ENCODE data around the gene CCNY.

Gene CCNY

DNA sequence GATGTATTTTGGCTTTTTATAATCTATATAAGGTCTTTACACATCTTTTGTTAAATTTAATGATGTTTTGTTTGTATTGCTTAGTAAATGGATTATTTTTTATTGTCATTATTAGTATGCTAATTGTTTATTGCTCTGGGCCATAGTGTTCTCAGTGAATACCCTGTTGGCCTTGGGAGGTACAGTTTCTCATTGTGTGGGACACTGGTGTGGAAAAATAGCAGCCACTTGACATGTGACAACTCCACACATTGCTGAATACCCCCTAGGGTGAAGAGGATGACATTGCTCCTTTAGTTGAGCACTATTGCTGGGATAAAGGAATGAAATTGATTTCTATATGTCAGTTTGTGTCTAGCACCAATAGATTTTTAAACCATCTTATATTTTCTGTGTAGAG is 130.9 kb downstream of the CCNY start:
- DNase-seq (ENCODE audit: low read depth in 2 of 3, low spot score in 2 of 3) = no peak

DNA sequence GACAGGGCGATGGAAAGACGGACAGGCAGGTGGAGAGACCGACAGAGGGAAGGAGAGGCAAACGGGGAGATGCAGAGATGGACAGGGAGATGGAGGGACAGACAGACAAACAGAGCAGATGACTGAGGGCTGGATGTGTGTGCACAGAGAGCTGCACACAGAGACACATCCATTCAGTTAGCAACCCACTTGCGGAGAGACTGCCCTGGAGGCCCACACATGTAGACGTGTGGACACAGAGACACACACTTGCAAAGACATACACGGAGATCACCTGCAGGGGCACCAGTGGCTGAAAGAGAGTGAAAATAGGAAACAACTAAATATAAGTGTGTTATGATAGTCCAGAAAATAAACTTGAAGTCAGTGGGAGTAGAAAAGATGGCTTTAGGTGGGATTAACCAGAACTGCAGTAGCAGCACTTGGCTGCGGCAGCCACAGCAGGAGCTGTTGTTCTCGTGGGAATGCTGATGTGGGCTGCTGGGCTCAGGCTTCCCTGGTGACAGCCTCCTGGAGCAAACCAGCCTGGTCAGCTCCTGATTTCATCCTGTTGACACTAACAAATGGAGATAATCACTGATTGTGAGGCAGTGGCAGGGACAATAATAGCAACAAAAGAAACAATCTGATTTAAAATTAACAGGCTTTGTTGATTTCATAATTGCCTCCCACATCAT is 134.1 kb downstream of the CCNY start:
- no peak for DNase-seq (ENCODE audit: low read depth in 2 of 3, low spot score in 2 of 3)

DNA sequence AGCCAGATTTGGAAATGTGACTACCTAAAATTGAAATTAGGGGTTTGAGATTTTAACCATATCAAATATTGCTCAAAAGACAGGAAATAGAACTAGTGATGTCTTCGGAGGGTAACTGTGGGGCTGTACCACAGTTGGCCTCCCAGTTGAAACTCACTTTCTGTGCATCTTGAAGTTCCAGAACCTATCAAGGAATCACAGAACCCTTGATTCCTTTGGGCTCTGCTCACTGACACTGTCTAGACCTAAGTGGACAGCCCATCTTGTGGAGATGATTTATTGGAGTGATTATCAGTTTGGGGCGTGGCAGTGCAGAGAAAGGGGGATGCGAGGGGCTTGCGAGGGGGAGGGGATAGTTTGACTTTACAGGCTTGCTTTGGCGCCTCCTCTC is 134.6 kb downstream of the CCNY start:
- no peak for DNase-seq (ENCODE audit: low read depth in 2 of 3, low spot score in 2 of 3)

DNA sequence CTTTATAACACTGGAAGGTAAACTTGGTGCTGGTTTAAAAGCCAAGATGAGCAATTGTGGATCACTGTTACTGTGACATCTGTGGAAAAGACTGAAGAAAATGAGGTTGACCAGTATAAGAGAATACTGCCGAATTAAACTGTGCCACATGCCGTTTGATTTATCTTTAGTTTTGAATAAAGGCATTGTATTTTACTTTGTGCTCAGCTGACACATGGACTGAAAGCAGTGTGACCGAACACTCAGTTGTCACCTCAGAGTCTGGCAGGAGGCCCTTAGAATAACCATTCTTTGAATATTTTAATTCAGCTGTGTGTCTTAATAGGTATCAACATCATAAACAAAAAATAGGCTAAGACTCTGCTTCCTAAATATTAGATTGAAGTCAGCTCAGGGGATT is 135.1 kb downstream of the CCNY start:
- DNase-seq (ENCODE audit: low read depth in 2 of 3, low spot score in 2 of 3) = no peak

DNA sequence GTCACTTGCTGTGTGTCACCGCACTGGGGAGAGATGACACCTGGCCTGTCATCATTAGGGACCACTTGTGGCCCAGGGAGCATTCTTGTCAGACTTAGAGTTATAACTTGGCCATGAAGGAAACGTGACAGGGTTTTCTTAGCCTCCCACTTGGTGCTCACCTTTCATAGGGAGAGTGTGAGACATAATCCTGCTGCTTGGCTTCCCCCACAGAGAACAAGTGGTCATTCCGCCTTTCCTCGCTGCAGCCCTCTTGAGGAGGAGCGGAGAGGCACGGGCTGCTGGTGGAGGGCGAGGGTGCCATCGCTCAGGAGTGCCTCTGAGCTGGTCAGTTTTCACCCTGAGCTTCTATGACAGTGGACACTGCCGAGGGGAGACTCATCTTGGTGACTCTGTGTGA is 143.8 kb downstream of the CCNY start:
- no peak for DNase-seq (ENCODE audit: low read depth in 2 of 3, low spot score in 2 of 3)

DNA sequence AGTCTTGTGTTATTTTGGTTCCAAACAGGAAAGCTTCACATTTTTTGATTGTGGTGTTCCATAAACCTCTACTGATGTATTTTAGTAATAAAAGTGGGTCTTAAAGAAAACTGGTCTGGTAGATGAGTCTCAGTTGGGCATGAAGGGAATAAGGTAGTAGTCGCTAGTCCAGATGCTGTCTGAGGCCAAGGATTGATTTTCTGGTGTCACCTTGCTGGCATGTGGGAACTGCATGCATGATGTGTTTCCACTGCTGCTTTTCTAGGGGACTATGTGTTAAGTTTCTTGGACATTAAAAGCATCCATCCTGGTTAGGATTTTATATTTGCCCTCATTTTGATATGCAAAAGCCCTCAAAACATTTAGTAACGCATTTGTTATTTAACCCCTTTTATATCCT is 145.1 kb downstream of the CCNY start:
- no peak for DNase-seq (ENCODE audit: low read depth in 2 of 3, low spot score in 2 of 3)

DNA sequence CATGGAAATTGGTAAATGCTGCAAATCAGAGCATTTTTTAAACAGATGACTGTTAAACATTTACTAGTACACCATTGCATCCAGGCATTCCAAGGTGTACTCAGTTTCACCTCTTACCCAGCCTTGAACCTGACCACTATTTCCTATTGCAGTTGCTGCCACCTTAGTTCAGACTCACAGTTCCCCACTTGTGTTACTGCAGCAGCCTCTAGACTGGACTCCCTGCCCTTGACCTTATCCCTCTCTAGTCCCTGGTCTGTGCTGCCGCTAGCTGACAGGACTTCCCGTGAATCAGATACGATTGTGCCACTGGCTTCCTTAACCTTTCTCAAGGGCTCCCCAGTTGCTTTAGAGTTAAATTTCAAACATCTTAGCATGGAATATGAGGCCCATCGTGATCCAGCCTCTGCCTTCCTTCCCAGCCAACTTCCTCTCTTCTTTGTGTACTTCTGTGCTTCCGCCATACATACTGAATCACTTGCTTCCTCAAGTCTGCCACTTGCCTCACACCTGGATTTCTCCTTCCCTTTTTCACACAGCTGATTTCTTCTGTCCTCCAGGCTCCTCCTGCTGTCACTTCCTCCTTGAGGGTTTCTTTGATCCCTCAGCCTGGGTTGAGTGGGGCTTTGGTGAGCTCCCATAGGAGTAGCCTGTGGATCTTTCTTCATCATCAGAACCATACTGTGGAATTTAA is 150.1 kb downstream of the CCNY start:
- no peak for DNase-seq (ENCODE audit: low read depth in 2 of 3, low spot score in 2 of 3)

DNA sequence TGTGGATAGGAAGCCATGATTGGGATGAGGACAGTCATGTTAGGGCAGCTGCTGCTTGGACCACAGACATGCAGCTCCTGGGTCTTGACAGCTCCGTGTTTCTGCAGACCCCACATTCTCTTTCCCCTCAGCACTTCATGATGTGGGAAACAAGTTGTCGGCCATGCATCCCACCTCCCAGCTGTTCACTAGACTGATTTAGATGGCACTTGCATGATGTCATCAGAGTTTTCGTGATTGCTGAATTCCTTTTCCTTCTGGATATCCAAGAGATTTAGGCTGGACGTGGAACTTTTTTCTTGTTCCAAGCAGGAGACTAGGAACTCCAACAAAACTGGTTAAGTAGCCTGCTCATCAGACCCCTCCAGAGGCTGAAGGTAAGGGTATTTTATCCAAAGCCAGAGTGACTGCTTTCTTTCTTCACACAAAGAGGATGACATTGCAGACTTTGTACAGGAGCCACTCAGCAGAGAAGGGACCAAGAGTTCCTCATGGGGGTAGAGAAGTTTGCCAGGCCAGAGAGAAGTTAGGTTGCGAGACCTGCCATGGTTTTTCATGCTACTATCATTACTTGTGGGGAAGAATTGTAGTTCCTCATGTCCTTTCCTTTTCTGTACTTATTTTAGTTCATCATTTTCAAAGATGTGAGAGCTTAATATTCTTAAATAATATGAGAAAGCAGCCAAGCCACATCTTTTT is 151.2 kb downstream of the CCNY start:
- no peak for DNase-seq (ENCODE audit: low read depth in 2 of 3, low spot score in 2 of 3)

DNA sequence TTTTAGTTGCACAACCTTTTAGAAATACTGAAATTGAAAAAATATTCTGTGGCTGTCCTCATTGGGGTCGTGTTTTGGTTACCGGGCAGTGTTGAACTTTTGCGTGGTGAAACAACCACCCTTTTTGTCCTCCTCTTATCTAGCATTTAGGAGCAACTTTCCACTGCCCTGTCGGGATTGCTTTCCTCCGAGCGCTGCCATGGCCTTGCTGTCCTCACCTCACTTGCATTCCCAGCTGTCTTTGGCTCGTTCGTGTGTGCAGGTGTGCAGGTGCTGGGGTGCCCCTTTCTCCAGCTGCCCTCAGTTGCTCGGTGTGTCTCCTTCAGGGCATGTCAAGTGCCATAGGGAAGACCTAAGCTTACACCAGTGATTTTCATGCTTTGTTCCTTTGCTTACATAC is 151.9 kb downstream of the CCNY start:
- no peak for DNase-seq (ENCODE audit: low read depth in 2 of 3, low spot score in 2 of 3)

DNA sequence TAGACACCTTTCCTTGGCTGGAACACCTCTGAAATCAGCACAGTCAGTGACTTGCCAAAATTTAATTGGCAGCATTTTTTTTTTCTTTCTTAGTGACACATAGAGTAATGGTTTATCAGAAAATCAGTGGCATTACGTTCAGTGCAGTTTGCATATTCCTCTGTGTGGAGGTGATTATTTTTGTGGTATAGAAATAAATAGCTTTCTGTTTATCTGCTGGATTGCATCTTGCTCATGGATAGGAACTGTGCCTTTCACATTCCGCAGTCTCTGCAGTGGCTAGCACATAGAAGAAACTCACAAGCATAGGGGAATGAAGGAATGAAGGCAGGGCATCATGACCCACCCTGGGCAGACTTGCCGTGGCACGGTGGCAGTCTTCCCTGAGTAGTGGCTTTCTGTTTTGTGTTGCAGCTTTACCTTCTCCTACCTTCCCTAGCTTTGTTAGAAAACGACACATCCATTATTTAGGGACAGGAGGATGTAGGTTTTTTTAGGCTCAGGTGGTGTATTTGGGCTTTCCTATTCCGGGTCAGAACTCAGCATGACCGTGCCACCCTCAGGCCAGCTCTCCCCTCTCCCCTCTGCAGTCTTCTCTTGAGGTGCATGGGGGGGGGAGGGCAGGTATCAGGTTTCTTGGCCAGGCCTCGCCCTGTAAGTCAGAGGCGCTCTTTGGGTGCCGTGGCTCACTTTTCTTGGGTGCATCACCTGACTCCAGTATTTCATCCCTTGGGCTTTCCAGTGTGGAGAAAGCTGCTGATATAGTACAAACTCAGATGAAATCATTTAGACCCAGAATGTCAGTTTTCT is 156.3 kb downstream of the CCNY start:
- no peak for DNase-seq (ENCODE audit: low read depth in 2 of 3, low spot score in 2 of 3)

DNA sequence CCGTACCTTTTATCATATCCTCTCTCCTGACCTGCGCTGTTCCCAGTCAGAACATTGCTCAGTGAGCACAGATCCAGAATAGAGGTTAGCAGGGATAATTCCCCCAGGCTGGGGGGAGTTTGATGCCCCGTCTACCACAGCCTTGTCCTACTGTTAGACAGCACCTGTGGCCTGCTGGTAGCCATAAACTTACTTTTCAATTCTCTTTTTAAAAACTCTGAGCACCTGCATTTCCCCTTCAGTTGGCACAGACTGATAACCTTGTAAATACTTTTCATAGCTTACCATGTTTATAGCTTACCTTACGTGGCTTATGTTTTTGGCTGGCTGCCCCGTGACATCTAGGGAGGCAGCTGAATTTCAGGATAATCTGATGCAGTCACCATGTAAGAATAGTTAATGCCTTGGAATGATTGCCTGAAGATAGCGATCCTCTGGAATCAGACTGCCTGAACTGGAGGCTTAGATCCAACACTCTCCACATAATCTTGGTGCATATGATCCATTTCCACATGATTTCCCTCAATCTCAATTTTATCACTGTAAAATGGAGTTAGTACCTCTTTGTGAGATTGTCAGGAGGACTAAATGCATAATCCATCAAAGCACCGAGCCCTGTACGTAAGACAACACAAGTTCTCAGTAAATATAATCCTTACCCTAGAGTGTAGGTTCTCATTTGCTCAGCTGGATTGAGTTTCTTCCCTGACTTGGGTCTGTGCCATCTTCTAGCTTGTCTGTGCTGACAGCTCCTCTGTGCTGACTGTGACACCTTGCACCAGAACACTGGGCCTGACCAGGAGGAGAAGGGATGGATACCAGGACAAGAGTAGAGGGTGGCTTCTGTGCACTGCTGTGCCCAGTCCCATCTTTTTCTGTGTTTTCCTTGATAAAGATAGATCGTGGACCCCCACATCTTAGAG is 157.1 kb downstream of the CCNY start:
- DNase-seq (ENCODE audit: low read depth in 2 of 3, low spot score in 2 of 3) = no peak

DNA sequence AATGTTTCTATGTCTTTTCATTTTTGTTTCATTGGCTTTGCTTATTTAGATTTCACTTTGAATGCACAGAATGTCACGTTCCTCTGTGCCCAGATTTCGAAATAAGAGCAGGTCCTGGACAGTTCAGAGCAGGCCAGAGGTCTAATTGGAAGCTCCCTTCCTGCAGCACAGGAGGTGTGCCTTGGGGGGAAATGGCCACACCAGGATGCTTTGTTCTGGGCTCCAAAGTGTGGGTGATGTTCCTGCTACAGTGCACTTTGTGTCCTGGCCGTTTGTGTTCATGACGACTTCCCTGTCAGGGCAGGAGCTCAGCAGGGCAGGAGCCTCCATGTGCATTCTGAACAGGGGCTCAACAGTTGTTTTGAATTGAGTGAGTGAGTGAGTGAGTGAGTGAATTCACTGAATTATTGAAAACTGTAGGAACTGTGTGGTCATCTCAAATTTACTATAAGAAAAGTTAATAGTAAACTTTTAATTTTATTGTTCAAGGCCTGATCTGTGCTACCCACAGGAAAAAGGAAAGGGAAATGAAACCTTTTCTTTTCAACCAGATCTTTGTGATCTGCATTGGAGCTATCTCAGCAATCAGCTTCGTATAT is 159.3 kb downstream of the CCNY start:
- DNase-seq (ENCODE audit: low read depth in 2 of 3, low spot score in 2 of 3) = no peak

DNA sequence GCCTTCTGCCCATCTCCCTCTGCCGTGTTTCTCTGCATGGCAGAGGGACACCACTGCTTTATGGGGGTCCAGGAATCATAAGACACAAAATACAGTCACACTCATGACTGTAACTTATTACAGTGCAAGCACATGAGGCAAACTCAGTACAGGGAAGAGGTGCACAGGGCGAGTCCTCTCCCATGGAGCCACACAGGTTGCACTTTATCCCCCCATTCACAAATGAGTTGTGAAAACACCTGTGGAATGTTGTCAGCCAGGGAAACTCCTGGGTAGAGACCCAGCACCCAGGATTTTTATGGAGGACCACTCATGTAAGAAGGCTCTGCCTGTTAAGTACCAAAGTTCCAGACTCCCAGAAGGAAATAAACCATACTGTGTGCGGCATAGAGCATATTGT is 161.6 kb downstream of the CCNY start:
- DNase-seq (ENCODE audit: low read depth in 2 of 3, low spot score in 2 of 3) = no peak

DNA sequence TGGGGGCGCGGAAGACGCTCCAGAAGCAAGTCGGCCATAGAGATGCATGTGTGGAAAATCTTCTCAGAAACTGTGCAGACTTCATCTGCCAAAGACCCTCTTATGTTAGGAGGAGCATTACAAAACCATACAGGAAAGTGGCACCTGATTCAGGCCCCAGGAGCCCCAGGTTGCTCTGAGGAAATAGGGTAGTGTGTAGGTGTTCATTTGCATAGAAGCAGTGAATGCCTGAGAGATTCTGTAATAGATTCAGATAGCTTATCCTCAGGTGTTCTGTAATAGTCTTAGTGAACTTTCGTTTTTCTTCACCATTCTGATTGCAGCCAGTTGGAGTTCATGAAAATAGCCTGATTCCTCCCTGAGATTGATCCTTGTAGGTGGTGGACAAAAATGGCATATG is 162.4 kb downstream of the CCNY start:
- DNase-seq (ENCODE audit: low read depth in 2 of 3, low spot score in 2 of 3) = no peak

DNA sequence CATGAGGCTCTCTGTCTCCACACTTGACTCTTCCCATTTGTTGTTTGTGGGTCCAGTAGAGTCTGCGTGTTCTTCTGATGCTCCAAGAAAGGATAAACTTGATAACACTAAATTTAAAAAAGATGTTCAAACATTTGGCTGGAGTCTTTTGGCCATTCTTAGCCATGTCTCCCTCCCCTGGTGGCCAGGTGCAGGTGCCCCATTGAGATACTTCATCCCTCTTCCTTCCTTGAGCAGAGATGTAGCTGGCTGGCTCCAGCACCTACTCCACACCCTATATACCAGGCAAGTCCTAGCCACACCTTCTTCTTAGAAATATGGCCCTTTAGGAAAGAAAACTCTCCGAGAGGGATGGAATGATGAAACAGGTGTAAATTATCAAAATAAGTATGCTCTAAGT is 165.6 kb downstream of the CCNY start:
- no peak for DNase-seq (ENCODE audit: low read depth in 2 of 3, low spot score in 2 of 3)

DNA sequence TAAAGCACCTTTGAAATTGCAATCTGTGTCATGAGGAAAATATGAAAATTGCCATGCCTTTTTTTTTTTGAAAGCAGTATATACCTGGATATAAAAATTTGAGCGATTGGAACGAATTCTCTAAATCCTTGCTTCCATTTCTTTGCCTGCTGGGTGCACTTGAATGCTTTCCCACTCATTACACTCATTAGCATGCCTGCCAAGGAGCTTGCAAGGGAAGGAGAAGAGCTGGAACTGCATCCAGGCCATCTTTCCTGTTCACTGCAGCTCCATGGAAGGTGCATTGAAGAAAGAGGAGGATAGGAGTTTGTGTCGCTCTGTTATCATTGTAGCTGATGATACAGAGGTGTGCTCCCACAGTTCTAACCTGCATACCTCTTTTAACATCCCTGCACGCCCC is 166.4 kb downstream of the CCNY start:
- DNase-seq (ENCODE audit: low read depth in 2 of 3, low spot score in 2 of 3) = no peak

DNA sequence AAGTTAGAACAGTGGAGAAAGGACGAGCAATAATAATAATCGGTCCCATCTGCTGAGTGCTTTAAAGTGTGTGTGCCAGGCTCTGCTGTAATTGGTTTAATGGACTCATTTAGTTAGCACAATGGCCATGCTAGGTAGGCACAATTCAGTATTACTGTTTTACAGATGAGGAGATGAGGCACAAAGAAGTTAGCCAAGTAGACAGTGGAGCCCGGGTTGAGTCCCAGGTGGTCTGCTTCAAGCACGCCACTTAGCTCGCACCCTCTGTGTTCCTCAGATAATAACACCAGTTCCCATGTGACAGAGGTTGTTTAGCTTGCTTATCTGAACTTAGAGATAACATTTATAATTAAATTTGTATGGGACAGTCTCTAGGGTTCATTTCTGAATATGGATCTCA is 167.3 kb downstream of the CCNY start:
- DNase-seq (ENCODE audit: low read depth in 2 of 3, low spot score in 2 of 3) = no peak

DNA sequence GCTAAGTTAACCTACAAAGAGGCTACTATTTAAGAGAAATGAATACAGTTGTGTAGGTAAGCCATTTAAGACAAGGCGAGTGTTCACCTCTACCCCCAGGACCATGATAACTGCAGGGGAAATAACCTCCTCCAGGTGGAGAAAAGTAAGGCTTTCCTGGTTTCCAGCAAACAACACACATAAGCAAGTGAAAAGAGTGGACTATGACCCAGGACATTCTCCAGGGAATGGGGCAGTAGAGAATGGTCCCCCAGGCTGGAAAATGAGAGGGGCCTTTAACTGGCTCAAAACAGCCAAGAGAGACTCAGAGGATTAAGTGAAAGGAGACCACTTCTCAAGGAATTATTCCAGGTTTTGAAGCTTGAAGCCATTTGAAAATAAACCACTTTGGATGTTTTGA is 167.8 kb downstream of the CCNY start:
- DNase-seq (ENCODE audit: low read depth in 2 of 3, low spot score in 2 of 3) = no peak

DNA sequence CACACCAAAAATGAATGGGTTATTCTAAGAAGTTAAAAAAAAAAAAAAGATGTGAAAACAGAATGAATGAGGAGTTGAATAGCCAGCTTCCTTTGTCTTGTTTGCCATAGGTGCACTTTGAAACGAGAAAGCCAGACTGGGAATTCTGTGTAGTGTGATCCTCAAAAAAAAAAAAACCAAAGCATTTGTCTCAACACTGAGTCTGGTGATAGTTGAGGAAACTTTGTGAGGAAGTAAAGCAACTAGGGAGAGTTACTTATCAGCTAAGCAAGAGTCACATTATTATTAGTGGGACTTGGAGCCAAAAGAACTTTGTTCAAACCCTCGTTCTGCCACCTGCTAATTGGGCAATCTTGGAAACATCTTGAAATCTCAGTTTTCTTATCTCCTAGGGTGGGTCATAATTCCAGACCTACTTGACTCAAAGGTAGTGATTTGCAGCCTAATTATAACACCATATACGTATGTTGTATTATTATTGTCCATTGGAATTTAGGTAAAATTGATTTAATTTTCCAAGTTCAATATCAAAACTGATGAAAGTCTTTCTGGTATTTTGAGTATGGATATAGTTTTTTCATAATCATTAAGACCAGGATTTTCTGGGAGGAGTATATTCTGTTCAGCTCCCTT is 169.0 kb downstream of the CCNY start:
- no peak for DNase-seq (ENCODE audit: low read depth in 2 of 3, low spot score in 2 of 3)

DNA sequence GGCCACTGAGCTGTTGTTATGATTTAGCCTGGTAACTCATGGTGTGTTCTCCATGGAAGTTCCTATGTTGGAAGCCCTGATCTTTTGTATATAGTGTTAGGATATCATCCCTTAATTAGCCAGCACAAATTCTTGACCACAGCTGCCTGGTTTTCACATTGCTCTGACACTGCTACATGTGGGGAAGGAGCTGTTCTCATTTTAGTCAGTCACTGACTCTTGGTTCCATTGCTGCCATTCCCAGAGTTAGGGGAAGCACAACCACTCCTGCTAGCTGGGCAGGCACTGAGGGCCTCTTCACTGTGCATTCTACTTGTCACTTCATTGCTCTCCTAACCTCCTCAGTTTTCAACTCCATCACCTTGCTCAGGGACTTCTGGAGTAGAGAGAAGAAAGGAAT is 170.4 kb downstream of the CCNY start:
- DNase-seq (ENCODE audit: low read depth in 2 of 3, low spot score in 2 of 3) = no peak

All from activated CD8-positive, alpha-beta memory T cell treated with anti-CD3 and anti-CD28 coated beads for 48 hours (primary cell).